ENCODE data around the gene PTPRA. TPM values are rescaled to one million over a fixed set of nuclear protein-coding genes. Genes with fewer than 3 reads are reported as not detected.

PTPRA gene
- total and polyA plus RNA-seq, 2 of the 8 experiments (the other 6 are each of a cell fraction or from before 2014, with no cell fraction given) = 47.7 to 51.3 TPM

DNA sequence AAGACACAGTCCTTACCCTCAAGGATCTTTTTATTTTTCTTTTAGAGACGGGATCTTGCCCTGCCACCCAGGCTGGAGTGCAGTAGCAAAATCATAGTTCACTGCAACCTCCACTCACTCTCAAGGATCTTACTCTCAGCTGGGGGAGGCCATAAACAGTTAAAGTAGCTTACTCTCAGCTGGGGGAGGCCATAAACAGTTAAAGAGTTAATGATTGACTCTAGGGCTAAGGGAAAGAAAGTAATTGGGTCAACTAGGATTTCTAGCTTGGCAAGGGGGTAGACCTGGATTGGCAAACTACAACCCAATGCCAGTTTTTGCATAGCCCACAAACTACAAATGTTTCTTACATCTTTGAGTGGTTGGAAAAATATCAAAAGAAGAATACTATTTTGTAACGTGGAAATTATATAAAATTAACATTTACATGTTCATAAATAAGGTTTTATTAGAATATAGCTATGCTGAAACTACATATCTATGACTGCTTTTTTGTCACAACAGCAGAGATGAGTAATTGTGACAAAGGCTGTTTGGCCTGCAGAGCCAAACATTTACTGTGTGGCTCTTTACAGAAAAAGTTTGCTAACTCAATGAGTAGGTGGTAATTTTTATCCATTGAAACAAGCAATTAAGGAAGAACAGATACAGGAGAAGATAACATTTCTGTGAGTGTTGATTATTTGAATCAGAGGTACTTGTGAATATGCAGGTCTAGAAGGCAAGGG, 46.4 kb downstream of the PTPRA start:
- Histone ChIP-seq H3K18ac (ENCODE audit: extremely low read depth, low read length) (no peak overlapping the region), H2AFZ (ENCODE audit: low read length) (no peak overlapping the region), H2BK120ac (replicated peaks; ENCODE audit: low read depth, low read length) (no peak overlapping the region), H4K8ac (ENCODE audit: extremely low read depth, insufficient read depth, low read length) (no peak overlapping the region), H3K9me3 (ENCODE audit: insufficient read depth in 2 of 2, low read depth in 1 of 2, low read length in 1 of 2) (no peaks in the 10 kb centered on the region), H3K4me1 (replicated peaks in 1 of 4; ENCODE audit: control insufficient read depth in 3 of 4, insufficient read depth in 4 of 4, low read length in 3 of 4) (peaks cover 2 to 14% (median 8%) of the 10 kb centered on the region in 4 experiments), H4K5ac (ENCODE audit: insufficient read length, low read depth, low read length) (no peak overlapping the region), H3K9ac (replicated peaks in 1 of 4; ENCODE audit: extremely low read depth in 1 of 4, low read depth in 3 of 4, low read length in 3 of 4) (no peak overlapping the region), H3K27ac (ENCODE audit: low read depth, low read length) (no peak overlapping the region), H3K56ac (replicated peaks; ENCODE audit: insufficient read length, low read depth, low read length) (no peak overlapping the region), H2BK15ac (ENCODE audit: low read length) (no peak overlapping the region), H3K4me3 (ENCODE audit: extremely low read depth in 1 of 4, insufficient read depth in 2 of 4, low read depth in 3 of 4, low read length in 4 of 4) (no peak overlapping the region), H3K14ac (ENCODE audit: insufficient read length) (no peak overlapping the region), H2BK20ac (ENCODE audit: low read length) (no peak overlapping the region), H3K79me1 (ENCODE audit: low read depth, low read length) (peaks cover 4% of the 10 kb centered on the region), H3K79me2 (ENCODE audit: control insufficient read depth in 1 of 2, insufficient read depth in 2 of 2, low read length in 2 of 2) (peaks cover 0 to 42% of the 10 kb centered on the region in 2 experiments; a peak in 2 of 4 replicates), H4K20me1 (replicated peaks in 1 of 2; ENCODE audit: control insufficient read depth in 1 of 2, insufficient read depth in 2 of 2, low read length in 2 of 2) (peaks cover 0 to 2% of the 10 kb centered on the region in 2 experiments), H3K23me2 (ENCODE audit: low read depth, low read length) (no peaks in the 10 kb centered on the region), H2AK5ac (ENCODE audit: low read depth, low read length) (no peak overlapping the region), H3K27me3 (replicated peaks in 1 of 4; ENCODE audit: control insufficient read depth in 3 of 4, extremely low read depth in 1 of 4, insufficient read depth in 3 of 4, low read length in 3 of 4) (no peaks in the 10 kb centered on the region), H4K91ac (replicated peaks; ENCODE audit: insufficient read length, low read length) (no peak overlapping the region), H3K36me3 (ENCODE audit: control insufficient read depth in 2 of 4, insufficient read depth in 4 of 4, low read length in 3 of 4) (peaks cover 0 to 6% (median under 1%) of the 10 kb centered on the region in 4 experiments; a peak in 3 of 8 replicates), H3K4me2 (ENCODE audit: insufficient read depth in 1 of 2, low read depth in 2 of 2, low read length in 2 of 2) (no peak overlapping the region), H2BK12ac (ENCODE audit: low read depth, low read length) (no peak overlapping the region; the same call in 1 of the 2 replicates), H2BK5ac (ENCODE audit: low read depth, low read length) (no peak overlapping the region), H3K23ac (ENCODE audit: insufficient read length) (no peak overlapping the region), H3K4ac (replicated peaks; ENCODE audit: insufficient read length, low read depth, low read length) (no peak overlapping the region)
- CTCF ChIA-PET (ENCODE audit: partially characterized antibody) = interaction anchor here (0.7 to 1.6 kb wide), 4 partner anchors 14 to 231 kb away, joined by 3 to 4 read pairs (median 3); no protein-coding TSS in a partner anchor
- 87% methylated on average over 2 of the region's 2 CpGs; no CpG with 5 or more reads in 1 of the 2 experiments for WGBS, 2 experiments (ENCODE audit: extremely low coverage in 1 of 2, insufficient coverage in 1 of 2, insufficient read length in 1 of 2, insufficient replicate concordance in 2 of 2, low coverage in 1 of 2, low lambda C conversion rate in 2 of 2, missing lambda C conversion rate in 1 of 2)
- DNase-seq (ENCODE audit: low read depth in 1 of 2, low spot score in 2 of 2) (no peak), FAIRE-seq (no peak)
- POLR2A ChIA-PET (ENCODE audit: partially characterized antibody) = no interaction called here
- TF ChIP-seq EGR1 (IDR thresholded peaks at IDR 0.05; ENCODE audit: borderline replicate concordance, low read depth, low read length) (no peak), SIX5 (IDR thresholded peaks at IDR 0.05; ENCODE audit: low read depth, low read length) (no peak), BRCA1 (IDR thresholded peaks at IDR 0.05; ENCODE audit: low read depth, low read length) (no peak), SIRT6 (IDR thresholded peaks at IDR 0.05; ENCODE audit: low read length) (no peak), BCL11A (IDR thresholded peaks at IDR 0.05; ENCODE audit: low read depth in 2 of 2, low read length in 2 of 2) (no peak), USF2 (IDR thresholded peaks at IDR 0.05; ENCODE audit: low read length) (no peak)
